ENCODE measurements around the gene PPP2R2C.

PPP2R2C gene

DNA sequence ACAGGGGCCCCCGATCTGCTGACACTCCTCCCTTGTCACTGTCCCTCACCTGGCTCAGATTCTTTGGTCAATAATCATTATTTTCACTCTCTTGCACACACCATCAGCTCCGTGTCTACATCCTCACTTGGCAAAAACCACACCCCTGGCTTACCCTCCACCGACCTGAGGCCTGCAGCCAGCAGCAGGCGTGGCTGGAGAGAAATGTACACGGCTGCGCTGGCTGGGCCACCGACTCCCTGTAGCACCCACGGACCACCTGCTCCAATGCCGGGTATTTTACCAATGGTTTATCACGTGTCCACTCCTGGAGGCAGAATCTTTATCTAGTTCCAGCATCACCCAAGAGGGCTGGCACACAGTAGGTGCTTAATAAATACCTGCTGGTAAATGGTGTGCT lies 104.3 kb downstream of the PPP2R2C start:
- TF ChIP-seq TAF1 (IDR thresholded peaks at IDR 0.05; ENCODE audit: low read depth, low read length): no peak
- no peak for TF ChIP-seq POLR2AphosphoS5 (IDR thresholded peaks at IDR 0.05; ENCODE audit: low read depth, low read length)
- TF ChIP-seq PAX5 (IDR thresholded peaks at IDR 0.05; ENCODE audit: insufficient read depth, low read length, severe bottlenecking): no peak
- TF ChIP-seq POLR2A (IDR thresholded peaks at IDR 0.05; ENCODE audit: low read depth, low read length): no peak
- TF ChIP-seq POU2F2 (IDR thresholded peaks at IDR 0.05; ENCODE audit: low read depth, low read length): no peak
- TF ChIP-seq SPI1 (IDR thresholded peaks at IDR 0.05; ENCODE audit: low read depth, low read length): no peak
- FAIRE-seq (no peak), DNase-seq (ENCODE audit: insufficient read length, low spot score) (no peak)

- no peak for FAIRE-seq
- TF ChIP-seq PAX5 (IDR thresholded peaks at IDR 0.05; ENCODE audit: insufficient read depth, low read length, severe bottlenecking) (no peak), TAF1 (IDR thresholded peaks at IDR 0.05; ENCODE audit: low read depth, low read length) (no peak), POLR2AphosphoS5 (IDR thresholded peaks at IDR 0.05; ENCODE audit: low read depth, low read length) (no peak), POLR2A (IDR thresholded peaks at IDR 0.05; ENCODE audit: low read depth, low read length) (no peak)
- DNase-seq (ENCODE audit: insufficient read length, low spot score): no peak
These were observed 105.0 kb downstream of the PPP2R2C start for GRCh38 chr4:6367371-6367851.

- DNase-seq (ENCODE audit: insufficient read length, low spot score): no peak
- no peak for TF ChIP-seq PAX5 (IDR thresholded peaks at IDR 0.05; ENCODE audit: insufficient read depth, low read length, severe bottlenecking)
- FAIRE-seq: no peak
These were observed 105.8 kb downstream of the PPP2R2C start for GRCh38 chr4:6366581-6366980.

DNA sequence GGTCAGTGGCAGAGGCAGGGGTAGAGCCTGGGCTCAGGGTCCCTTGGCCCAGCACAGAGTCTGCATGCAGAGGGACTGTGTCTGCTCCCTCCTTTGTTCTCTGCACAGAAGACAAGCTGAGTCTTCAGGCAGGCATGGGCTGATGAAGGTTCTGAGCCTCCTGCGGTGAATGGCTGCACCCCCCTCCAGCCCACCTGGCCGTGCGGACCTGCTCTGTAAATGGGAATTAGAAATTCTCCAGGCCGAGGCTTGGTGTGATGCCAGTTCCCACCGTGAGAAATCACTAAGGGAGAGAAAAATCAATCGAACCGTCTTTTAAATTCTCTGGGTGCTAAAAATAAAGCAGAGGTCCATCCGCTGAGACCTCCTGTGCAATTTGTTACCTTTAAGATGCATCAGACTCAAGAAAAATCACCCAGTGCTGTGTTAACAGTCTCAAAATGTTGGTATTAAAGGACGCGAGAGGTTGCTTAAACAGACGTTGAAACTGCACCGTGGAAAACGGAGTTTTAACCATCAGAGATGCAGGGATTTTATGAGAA lies 106.8 kb downstream of the PPP2R2C start:
- DNase-seq (ENCODE audit: insufficient read length, low spot score) (no peak), FAIRE-seq (no peak)
- no peak for TF ChIP-seq TAF1 (IDR thresholded peaks at IDR 0.05; ENCODE audit: low read depth, low read length)
- TF ChIP-seq POU2F2 (IDR thresholded peaks at IDR 0.05; ENCODE audit: low read depth, low read length): no peak
- no peak for TF ChIP-seq PAX5 (IDR thresholded peaks at IDR 0.05; ENCODE audit: insufficient read depth, low read length, severe bottlenecking)
- TF ChIP-seq POLR2AphosphoS5 (IDR thresholded peaks at IDR 0.05; ENCODE audit: low read depth, low read length): no peak
- TF ChIP-seq SPI1 (IDR thresholded peaks at IDR 0.05; ENCODE audit: low read depth, low read length): no peak
- TF ChIP-seq POLR2A (IDR thresholded peaks at IDR 0.05; ENCODE audit: low read depth, low read length): no peak

DNA sequence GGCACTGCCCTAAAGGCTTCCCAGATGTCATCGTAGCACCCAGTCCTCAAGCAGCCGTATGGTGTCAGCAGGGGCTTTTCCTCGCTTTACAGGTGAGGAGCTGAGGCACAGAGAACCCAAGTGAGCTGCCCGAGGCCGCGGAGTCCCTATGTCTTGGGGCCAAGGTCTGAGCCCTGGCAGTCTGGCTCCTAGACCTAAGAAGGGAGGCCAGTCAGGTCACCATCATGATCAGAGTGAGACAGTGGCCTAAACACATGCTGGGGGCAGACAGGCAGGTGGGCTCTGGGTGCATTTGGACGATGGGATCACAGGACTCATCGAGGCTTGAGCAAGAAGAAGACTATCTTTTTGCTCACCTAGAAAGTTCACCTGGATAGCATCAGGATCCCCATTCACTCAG lies 107.8 kb downstream of the PPP2R2C start:
- no peak for FAIRE-seq
- TF ChIP-seq POU2F2 (IDR thresholded peaks at IDR 0.05; ENCODE audit: low read depth, low read length) (no peak), PAX5 (IDR thresholded peaks at IDR 0.05; ENCODE audit: insufficient read depth, low read length, severe bottlenecking) (no peak), POLR2AphosphoS5 (IDR thresholded peaks at IDR 0.05; ENCODE audit: low read depth, low read length) (no peak)
- no peak for DNase-seq (ENCODE audit: insufficient read length, low spot score)

GRCh38 chr4:6364146-6364545 lies 108.3 kb downstream of the PPP2R2C start:
- DNase-seq (ENCODE audit: insufficient read length, low spot score) (no peak), FAIRE-seq (no peak)
- TF ChIP-seq POU2F2 (IDR thresholded peaks at IDR 0.05; ENCODE audit: low read depth, low read length): no peak
- no peak for TF ChIP-seq SPI1 (IDR thresholded peaks at IDR 0.05; ENCODE audit: low read depth, low read length)
- no peak for TF ChIP-seq TAF1 (IDR thresholded peaks at IDR 0.05; ENCODE audit: low read depth, low read length)
- no peak for TF ChIP-seq PAX5 (IDR thresholded peaks at IDR 0.05; ENCODE audit: insufficient read depth, low read length, severe bottlenecking)
- no peak for TF ChIP-seq POLR2AphosphoS5 (IDR thresholded peaks at IDR 0.05; ENCODE audit: low read depth, low read length)

DNA sequence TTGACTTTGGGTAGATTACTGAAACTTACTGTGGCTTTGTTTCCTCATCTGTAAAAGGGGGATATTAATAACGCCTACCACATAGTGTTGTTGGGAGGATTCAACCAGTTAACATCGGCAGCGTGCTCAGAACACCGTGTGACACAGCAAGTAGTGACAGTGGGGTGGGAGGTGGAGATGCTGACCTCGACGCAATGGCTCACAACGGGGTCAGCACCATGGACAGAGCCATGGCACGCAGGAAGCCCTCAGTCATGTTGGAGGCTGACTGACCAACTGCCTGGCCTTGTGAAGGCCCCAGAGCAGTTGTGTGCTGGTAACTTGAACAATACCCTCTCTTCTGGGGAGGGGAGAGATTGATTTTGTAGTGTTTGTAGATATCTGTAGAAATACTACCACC lies 109.5 kb downstream of the PPP2R2C start:
- DNase-seq (ENCODE audit: insufficient read length, low spot score) (no peak), FAIRE-seq (no peak)
- no peak for TF ChIP-seq POLR2A (IDR thresholded peaks at IDR 0.05; ENCODE audit: low read depth, low read length)
- TF ChIP-seq POU2F2 (IDR thresholded peaks at IDR 0.05; ENCODE audit: low read depth, low read length): no peak

GRCh38 chr4:6362243-6362885 lies 110.0 kb downstream of the PPP2R2C start:
- FAIRE-seq: no peak
- no peak for TF ChIP-seq TAF1 (IDR thresholded peaks at IDR 0.05; ENCODE audit: low read depth, low read length)
- TF ChIP-seq POLR2AphosphoS5 (IDR thresholded peaks at IDR 0.05; ENCODE audit: low read depth, low read length): no peak
- no peak for TF ChIP-seq PAX5 (IDR thresholded peaks at IDR 0.05; ENCODE audit: insufficient read depth, low read length, severe bottlenecking)
- DNase-seq (ENCODE audit: insufficient read length, low spot score): no peak

DNA sequence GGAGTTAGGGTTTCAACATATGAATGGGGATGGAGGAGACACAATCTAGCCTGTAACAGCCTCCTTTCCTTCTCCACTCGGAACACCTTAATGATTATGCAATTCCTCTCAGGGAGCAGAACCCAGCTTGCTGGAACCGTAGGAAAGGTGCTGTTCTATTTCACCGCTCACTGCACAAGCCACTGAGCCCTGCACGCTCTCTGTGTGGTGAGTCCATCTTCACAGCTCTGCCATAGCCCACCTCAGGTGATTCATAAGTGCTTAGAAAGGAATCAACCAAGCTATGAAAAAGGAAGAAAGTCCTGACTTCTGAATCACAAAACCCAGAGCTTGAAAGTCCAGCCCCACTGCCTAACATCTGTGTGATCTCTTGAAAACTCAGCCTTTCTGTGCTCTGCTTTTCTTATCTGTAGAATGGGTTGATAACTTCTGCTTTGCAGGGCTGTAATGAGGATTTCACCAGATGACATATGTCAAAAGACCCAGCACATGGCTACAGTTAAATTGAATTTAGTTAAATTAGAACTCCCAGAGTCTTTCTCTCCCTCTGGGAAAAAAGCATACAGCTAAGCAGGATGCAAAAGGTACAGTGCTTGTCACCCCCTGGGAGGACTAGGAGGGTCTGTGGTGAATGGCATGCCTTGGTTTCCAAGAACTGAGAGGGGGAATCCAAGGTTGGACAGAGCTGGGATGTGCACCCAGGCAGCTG lies 111.2 kb downstream of the PPP2R2C start:
- DNase-seq (ENCODE audit: insufficient read length, low spot score) (no peak), FAIRE-seq (no peak)
- no peak for TF ChIP-seq POLR2A (IDR thresholded peaks at IDR 0.05; ENCODE audit: low read depth, low read length)
- no peak for TF ChIP-seq POU2F2 (IDR thresholded peaks at IDR 0.05; ENCODE audit: low read depth, low read length)
- TF ChIP-seq POLR2AphosphoS5 (IDR thresholded peaks at IDR 0.05; ENCODE audit: low read depth, low read length): no peak
- no peak for TF ChIP-seq SPI1 (IDR thresholded peaks at IDR 0.05; ENCODE audit: low read depth, low read length)
- no peak for TF ChIP-seq PAX5 (IDR thresholded peaks at IDR 0.05; ENCODE audit: insufficient read depth, low read length, severe bottlenecking)
- TF ChIP-seq TAF1 (IDR thresholded peaks at IDR 0.05; ENCODE audit: low read depth, low read length): no peak

DNA sequence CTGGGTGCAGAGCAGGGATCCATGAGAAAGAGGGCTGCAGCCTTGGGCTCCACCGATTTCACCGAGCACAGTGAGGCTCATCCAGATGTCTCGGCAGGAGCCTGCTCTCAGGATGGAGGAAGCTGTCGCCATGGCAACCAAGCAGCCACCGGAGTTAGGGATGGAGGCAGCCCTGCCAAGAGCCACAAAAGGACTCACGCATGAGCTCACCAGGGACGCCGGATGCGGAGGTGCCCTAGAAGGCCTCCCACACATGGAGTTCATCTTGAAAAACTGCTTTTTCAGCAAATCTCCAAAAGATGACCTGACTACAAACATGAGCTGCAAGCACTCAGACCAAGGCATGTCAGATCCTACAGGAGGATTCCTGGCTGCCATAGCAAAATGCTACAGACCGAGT lies 112.0 kb downstream of the PPP2R2C start:
- no peak for FAIRE-seq
- TF ChIP-seq POLR2A (IDR thresholded peaks at IDR 0.05; ENCODE audit: low read depth, low read length) (no peak), PAX5 (IDR thresholded peaks at IDR 0.05; ENCODE audit: insufficient read depth, low read length, severe bottlenecking) (no peak), TAF1 (IDR thresholded peaks at IDR 0.05; ENCODE audit: low read depth, low read length) (no peak), POLR2AphosphoS5 (IDR thresholded peaks at IDR 0.05; ENCODE audit: low read depth, low read length) (no peak), SPI1 (IDR thresholded peaks at IDR 0.05; ENCODE audit: low read depth, low read length) (no peak), POU2F2 (IDR thresholded peaks at IDR 0.05; ENCODE audit: low read depth, low read length) (no peak)
- no peak for DNase-seq (ENCODE audit: insufficient read length, low spot score)
